Testis (tissue), 2 donors: ENCODE data around the gene CHAC2.

Experiments
- CTCF ChIP-seq, 3 experiments: fragments of 450-650 bp in 2 of 3; fragments of 200-600 bp in 1 of 3; sonication (generic) in 1 of 3; IDR thresholded peaks; one replicate each; pipeline ENCODE4 v1.5.1; 2016 to 2019; ENCODE audit warnings: antibody characterized with exemption in 3 of 3, mild to moderate bottlenecking in 2 of 3, moderate library complexity in 1 of 3
- POLR2A ChIP-seq: fragments of 450-650 bp; IDR thresholded peaks from one replicate; pipeline ENCODE4 v1.6.1; 2017; ENCODE audit warnings: antibody characterized with exemption, mild to moderate bottlenecking, moderate library complexity

GRCh38 chr2:53778536-53779162 is 11.0 kb downstream of the CHAC2 start:
- TF ChIP-seq CTCF (IDR thresholded peaks at IDR 0.05) (no peak), POLR2A (no peak)
